Measurements from ENCODE around the gene MGST3.
"Not testable (repeated sequence)": the region's sequence is repeated elsewhere in the genome, so short reads cannot be mapped to it uniquely, and the experiment has no call there.

MGST3 gene

DNA sequence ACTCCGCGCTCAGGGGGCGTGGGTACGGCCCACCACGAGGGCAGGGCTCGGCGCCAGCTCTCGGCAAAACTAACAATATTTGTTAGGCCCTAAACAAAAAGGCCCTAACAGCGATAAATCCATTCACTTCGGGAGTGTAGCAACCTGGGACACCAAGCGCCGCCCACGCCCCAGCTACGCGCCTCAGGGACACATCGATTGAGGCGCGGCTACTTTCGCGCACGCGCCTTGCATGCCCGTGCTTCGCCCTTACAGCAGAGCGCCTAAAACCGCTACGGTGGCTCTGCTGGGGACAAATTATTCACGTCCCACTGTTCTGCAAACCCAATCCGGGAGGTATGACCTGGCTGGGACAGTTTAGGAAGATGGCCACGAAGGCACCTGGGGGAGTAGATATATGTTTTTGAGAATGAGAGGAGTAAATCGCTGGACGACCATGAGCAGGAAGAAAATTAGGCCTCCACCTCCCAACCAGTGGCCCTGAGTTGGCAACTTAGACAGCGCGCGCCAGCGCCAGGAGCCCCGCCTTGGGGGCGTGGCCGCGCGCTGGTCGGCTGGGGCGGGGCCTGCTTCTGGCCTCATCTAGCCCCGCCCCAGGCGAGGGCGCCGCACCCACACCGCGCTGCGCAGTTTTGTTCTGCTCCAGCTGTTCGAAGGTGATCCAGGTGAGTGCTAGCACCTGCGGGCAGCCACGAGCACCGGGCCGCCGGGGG is at the start of gene MGST3:
MGST3 (plus strand) TSS at position 606 of the 713 bp plus-strand sequence. CDS start 18,614 bp downstream, outside the sequence.
- DNase-seq (ENCODE audit: low read depth, low spot score), result peak; percentile 85

DNA sequence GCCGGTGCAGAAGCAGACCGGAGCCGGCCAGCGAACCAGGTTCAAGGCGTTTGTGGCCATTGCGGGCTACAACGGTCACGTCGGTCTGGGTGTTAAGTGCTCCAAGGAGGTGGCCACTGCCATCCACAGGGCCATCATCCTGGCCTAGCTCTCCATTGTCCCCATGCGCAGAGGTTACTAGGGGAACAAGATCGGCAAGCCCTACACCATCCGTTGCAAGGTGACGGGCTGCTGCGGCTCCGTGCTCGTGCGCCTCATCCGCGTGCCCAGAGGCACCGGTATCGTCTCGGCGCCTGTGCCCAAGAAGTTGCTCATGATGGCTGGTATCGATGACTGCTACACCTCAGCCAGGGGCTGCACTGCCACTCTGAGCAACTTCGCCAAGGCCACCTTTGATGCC is 49.1 kb upstream of the MGST3 start:
- no peak for DNase-seq (ENCODE audit: low read depth, low spot score)

DNA sequence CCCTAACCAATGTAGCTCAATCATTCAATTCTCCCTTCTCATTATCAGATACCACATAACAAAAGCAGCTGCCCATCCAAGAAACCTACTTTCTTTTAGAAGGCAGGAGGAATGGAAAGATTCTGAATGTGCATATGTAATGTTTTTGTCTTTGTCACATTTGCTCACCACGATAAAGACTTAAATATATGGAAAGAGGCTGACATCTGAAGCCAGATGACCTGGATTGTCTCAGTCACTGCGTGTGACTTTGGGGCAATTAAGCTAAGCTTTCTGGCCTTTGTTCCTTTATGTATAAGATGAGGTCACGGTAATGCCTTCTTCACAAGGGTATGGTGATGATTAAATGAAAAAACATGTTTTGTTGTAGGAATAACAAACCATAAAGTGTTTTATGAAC is 44.6 kb upstream of the MGST3 start:
- DNase-seq (ENCODE audit: low read depth, low spot score), result no peak

GRCh38 chr1:165591391-165591790 is 39.6 kb upstream of the MGST3 start:
- DNase-seq (ENCODE audit: low read depth, low spot score), result not testable (repeated sequence)

DNA sequence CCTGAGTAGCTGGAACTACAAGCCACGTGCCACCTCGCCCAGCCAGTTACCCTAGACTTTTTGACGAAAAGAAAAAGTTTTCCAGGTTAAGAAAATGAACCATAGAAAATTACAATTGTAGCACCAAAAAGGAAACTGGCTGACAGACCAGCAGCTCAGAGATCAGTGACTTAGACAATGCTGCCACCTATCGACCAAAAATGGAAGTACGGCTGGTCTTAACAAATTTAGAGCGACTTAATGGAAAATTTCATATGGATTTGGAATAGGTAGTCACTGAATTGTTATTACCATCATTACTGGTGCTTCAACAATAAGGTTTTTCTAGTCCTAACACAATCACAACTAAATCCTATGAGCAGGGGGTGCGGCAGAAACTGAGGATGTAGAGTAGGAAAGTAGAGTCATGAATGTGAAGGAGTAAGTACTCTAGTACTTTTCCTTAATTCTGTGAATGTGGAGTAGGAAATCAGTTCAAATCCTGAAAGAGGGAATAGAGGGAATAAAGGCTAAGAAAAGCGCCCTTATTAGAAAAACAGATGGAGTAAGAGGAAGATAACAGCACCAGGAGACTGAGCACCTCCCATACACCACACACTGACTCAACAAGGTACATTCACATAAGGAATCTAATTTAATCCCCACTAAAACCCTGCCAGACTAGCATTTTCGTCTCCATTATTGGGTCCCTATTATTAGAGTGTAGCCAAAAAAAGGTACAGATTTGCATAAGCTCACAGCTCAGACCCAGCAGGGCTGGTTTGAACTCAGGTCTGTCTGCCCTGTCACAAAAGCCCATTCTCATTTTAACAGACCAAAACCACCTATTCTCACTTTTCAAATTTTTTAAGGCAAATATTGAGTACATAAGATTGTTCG is 37.9 kb upstream of the MGST3 start:
- peak; percentile 54 for DNase-seq (ENCODE audit: low read depth, low spot score)

GRCh38 chr1:165595246-165595938 is 35.6 kb upstream of the MGST3 start:
- no peak for DNase-seq (ENCODE audit: low read depth, low spot score)

- peak; percentile 93 for DNase-seq (ENCODE audit: low read depth, low spot score)
Observed at GRCh38 chr1:165597883-165598675, 33.0 kb upstream of the MGST3 start.

DNA sequence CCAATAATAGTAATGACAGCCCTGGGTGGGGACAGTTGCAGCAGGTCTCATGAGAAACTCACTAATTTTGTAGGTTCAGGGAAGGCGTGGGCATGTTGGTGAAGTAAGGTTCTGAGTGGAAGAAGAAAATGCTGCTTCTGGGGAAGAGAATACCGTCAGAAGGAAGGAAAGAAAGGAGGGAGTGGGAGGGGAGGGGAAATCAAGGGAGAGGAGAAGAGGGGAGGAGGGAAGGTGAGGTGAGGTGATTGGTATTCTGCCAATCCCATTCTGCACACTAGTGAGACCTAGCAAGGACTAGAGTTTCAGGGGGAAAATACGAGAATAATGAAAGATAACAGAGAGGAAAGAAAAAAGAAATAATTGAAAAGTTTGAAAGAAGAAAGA is 32.4 kb upstream of the MGST3 start:
- DNase-seq (ENCODE audit: low read depth, low spot score), result no peak

DNA sequence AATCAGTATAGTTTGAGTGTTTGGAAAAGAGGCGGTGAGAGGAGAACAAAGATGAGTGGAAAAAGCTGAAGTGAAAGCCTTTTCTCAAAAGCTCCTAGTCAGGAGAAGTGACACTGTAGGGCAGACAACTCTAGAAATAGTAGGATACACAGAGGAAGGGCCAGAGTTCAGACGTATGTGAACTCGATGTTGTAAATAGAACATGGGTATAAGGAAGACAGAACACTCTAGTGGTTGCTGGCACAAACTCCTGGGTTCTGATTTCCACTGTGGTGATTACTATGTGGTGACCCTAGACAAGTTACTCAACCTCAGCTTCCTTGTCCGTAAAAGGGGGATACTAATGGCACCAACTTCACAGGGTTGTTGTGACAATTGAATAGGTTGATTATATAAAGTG is 30.2 kb upstream of the MGST3 start:
- DNase-seq (ENCODE audit: low read depth, low spot score), result no peak

DNA sequence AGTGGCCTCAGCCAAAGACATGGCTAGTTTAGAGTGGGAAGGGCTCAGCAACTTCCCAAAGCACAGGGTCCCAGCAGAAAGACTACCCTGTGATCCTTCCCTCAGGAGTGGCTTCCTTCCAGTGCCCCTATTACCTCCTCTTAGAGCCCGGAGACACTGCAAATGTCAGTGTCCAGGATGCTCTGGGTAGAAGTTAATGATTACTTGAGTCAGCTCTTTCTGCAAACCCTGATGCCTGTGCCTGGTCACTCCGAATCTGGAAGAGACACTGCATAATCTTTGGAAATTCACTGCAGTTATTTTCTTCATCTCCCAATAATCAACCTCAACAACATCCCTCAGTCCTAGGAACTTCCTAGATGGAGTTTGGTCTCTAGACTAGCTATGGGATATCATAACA is 27.2 kb upstream of the MGST3 start:
- DNase-seq (ENCODE audit: low read depth, low spot score), result no peak

DNA sequence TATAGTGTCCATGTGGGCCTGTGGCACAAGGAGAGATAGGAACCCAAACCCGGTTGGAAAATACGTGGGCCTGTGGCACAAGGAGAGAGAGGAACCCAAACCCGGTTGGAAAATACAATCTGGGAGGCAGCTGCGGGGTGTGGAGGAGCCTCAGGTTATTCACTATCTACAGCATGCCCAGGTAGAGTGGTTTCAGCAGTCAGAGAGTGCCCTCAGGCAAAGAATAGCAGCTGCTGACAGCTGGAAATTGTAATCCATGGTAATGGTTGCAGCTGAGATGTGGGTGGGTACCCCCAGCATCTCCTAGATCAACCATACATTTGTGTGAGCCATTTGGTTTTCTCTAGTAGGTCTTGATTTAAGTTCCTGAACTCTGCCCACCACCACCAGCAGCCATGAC is 25.8 kb upstream of the MGST3 start:
- no peak for DNase-seq (ENCODE audit: low read depth, low spot score)

DNA sequence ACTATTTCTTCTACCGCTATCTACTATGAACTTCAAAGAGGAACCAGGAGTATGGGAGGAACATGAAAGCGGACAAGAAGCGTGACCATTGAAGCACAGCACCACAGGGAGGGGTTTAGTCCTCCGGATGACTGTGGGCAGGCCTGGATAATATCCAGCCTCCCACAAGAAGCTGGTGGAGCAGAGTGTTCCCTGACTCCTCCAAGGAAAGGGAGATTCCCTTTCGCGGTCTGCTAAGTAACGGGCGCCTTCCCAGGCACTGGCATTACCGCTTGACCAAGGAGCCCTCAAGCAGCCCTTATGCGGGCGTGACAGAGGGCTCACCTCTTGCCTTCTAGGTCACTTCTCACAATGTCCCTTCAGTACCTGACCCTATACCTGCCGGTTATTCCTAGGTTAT is 24.4 kb upstream of the MGST3 start:
- DNase-seq (ENCODE audit: low read depth, low spot score), result not testable (repeated sequence)

GRCh38 chr1:165610866-165611265 is 20.2 kb upstream of the MGST3 start:
- DNase-seq (ENCODE audit: low read depth, low spot score), result no peak

DNA sequence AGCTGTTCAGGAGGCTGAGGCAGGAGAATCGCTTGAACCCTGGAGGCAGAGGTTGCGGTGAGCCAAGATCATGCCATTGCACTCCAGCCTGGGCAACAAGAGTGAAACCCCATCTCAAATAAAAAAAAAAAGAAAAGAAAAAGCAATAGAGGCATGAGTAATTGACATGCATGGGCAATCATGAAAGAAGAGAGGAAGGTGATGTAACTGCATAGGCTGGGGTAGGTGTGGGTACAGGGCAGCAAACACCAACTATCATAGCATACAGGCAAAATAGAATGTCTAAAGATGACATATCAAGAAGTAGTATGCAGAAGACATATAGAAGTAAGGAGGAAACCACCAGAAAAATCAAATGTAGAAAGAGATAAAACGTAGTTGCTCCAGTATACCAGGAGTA is 19.0 kb upstream of the MGST3 start:
- no peak for DNase-seq (ENCODE audit: low read depth, low spot score)

- no peak for DNase-seq (ENCODE audit: low read depth, low spot score)
Observed at GRCh38 chr1:165616054-165616612, 14.9 kb upstream of the MGST3 start.

GRCh38 chr1:165616987-165617546 is 14.0 kb upstream of the MGST3 start:
- no peak for DNase-seq (ENCODE audit: low read depth, low spot score)

DNA sequence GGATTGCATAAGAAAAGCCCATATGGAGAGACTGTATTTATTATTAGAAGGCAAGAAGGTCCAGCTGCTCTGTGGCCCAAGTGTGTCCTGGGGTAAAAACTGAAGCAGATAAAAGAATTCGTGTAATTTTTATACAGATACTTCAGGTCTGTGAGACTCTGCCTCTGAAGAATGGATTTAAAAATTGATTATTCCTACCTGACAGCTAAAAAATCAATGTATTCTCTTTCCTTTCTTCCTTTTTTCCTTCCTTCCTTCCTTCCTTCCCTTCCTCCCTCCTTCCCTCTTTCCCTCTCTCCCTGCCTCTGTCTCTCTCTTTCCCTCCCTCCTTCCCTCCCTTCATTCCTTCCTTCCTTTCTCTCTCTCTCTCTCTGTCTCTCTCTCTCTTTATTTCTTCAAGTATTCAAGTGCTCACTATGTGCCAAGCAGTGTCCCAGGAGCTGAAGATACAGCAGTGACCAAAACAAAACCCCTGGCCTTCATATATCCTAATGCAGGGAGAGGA is 11.3 kb upstream of the MGST3 start:
- no peak for DNase-seq (ENCODE audit: low read depth, low spot score)

- DNase-seq (ENCODE audit: low read depth, low spot score), result no peak
Observed at GRCh38 chr1:165623624-165624023, 7.4 kb upstream of the MGST3 start.

DNA sequence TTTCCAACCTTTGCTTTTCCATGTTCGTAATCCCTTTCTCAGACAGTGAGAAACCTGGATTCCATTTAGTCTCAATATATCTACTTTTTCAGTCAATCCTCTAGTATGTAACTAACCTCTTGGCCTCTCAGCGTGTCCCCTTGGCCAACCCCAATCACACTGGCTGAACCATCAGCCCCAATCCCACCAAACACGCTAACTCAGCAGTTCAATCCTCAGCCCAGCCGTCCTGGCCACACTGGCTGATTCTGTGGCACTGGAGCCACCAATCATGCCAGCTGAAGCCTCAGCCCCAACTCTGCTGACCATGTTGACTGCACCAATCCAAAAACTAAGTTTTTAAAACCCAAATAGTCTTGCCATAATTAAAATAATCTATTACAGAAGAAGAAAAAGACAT is 6.6 kb upstream of the MGST3 start:
- DNase-seq (ENCODE audit: low read depth, low spot score), result no peak

- DNase-seq (ENCODE audit: low read depth, low spot score), result no peak
Observed at GRCh38 chr1:165628147-165628822, 2.7 kb upstream of the MGST3 start.
